ENCODE data around the gene RRP1. TPM values are rescaled to one million over a fixed set of nuclear protein-coding genes. Genes with fewer than 3 reads are reported as not detected.

RRP1 gene
- total and polyA plus RNA-seq, 2 of the 13 experiments (the other 11 are each of a cell fraction or from before 2014, with no cell fraction given): 20.1 to 35.1 TPM

DNA sequence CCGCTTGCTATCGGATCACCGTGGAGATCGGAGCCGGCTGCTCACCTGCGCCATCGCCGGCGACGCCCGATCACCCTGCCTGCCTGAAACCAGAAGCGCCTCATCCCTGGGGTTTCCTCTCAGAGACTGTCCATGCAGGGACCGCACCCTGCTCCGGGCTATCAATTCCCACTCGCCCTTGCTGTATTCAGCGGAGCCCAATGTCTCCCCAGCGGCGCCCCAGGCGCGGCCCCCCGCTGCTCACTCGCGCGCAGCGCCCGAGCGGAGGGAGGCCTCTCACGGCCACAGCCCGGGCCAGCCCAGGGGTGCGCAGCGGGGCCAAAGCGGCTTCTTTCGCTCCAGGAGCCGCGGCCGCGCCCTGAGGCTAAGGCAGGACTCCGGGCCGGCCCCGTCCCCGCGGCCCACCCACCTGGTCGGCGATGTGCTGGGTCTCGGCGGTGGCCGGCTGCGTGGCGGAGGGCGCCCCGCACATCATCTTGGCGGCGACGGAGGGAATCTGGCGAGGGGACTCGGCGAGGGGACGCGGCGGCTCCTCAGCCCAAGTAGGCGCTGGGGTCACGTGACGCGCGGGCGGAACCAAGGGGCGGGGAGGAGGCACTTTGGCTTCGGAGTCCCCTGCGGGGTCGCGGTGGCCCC lies 13.5 kb upstream of the RRP1 start, which contains the start of gene CSTB (continued):
- TF ChIP-seq, protein P1, sequence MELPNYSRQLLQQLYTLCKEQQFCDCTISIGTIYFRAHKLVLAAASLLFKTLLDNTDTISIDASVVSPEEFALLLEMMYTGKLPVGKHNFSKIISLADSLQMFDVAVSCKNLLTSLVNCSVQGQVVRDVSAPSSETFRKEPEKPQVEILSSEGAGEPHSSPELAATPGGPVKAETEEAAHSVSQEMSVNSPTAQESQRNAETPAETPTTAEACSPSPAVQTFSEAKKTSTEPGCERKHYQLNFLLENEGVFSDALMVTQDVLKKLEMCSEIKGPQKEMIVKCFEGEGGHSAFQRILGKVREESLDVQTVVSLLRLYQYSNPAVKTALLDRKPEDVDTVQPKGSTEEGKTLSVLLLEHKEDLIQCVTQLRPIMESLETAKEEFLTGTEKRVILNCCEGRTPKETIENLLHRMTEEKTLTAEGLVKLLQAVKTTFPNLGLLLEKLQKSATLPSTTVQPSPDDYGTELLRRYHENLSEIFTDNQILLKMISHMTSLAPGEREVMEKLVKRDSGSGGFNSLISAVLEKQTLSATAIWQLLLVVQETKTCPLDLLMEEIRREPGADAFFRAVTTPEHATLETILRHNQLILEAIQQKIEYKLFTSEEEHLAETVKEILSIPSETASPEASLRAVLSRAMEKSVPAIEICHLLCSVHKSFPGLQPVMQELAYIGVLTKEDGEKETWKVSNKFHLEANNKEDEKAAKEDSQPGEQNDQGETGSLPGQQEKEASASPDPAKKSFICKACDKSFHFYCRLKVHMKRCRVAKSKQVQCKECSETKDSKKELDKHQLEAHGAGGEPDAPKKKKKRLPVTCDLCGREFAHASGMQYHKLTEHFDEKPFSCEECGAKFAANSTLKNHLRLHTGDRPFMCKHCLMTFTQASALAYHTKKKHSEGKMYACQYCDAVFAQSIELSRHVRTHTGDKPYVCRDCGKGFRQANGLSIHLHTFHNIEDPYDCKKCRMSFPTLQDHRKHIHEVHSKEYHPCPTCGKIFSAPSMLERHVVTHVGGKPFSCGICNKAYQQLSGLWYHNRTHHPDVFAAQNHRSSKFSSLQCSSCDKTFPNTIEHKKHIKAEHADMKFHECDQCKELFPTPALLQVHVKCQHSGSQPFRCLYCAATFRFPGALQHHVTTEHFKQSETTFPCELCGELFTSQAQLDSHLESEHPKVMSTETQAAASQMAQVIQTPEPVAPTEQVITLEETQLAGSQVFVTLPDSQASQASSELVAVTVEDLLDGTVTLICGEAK (IDR thresholded peaks at IDR 0.05): no peak
- TF ChIP-seq, protein P1 (CRISPR knock-in tag; IDR thresholded peaks at IDR 0.05): no peak
- TF ChIP-seq HOXD1 (CRISPR knock-in tag; IDR thresholded peaks at IDR 0.05) (0 out of 2 replicates have a peak, but pooled peaks have one; percentile 53), SRSF9 (IDR thresholded peaks at IDR 0.05; ENCODE audit: borderline replicate concordance, insufficient read depth, low read depth, low read length, poor library complexity, severe bottlenecking) (no peak), SMAD3 (CRISPR knock-in tag; IDR thresholded peaks at IDR 0.05) (0 out of 2 replicates have a peak, but pooled peaks have one; percentile 27), ZSCAN20 (CRISPR knock-in tag; IDR thresholded peaks at IDR 0.05; ENCODE audit: borderline replicate concordance) (no peak), MED1 (CRISPR knock-in tag; IDR thresholded peaks at IDR 0.05) (peak; percentile 54), SMC3 (IDR thresholded peaks at IDR 0.05; ENCODE audit: low read length) (no peak), CENPX (CRISPR knock-in tag; IDR thresholded peaks at IDR 0.05) (no peak), ZNF256 (CRISPR knock-in tag; conservative IDR thresholded peaks at IDR 0.05) (0 out of 2 replicates have a peak, but pooled peaks have one; percentile 41), ZNF713 (CRISPR knock-in tag; IDR thresholded peaks at IDR 0.05) (peak; percentile 30; the same call in 1 of the 2 replicates), KAT7 (CRISPR knock-in tag; IDR thresholded peaks at IDR 0.05; ENCODE audit: borderline replicate concordance) (peak; percentile 90), ZNF235 (CRISPR knock-in tag; IDR thresholded peaks at IDR 0.05; ENCODE audit: borderline replicate concordance) (peak; percentile 63; the same call in 1 of the 2 replicates), ZNF563 (CRISPR knock-in tag; IDR thresholded peaks at IDR 0.05) (peak; percentile 80; the same call in 1 of the 2 replicates), DR1 (CRISPR knock-in tag; IDR thresholded peaks at IDR 0.05) (peak; percentile 71; the same call in 1 of the 2 replicates), CREM (IDR thresholded peaks at IDR 0.05) (no peak), CREM (CRISPR knock-in tag; IDR thresholded peaks at IDR 0.05) (no peak)
- TF ChIP-seq, protein P2, sequence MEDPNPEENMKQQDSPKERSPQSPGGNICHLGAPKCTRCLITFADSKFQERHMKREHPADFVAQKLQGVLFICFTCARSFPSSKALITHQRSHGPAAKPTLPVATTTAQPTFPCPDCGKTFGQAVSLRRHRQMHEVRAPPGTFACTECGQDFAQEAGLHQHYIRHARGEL (CRISPR knock-in tag; IDR thresholded peaks at IDR 0.05): no peak
- TF ChIP-seq, protein P3, sequence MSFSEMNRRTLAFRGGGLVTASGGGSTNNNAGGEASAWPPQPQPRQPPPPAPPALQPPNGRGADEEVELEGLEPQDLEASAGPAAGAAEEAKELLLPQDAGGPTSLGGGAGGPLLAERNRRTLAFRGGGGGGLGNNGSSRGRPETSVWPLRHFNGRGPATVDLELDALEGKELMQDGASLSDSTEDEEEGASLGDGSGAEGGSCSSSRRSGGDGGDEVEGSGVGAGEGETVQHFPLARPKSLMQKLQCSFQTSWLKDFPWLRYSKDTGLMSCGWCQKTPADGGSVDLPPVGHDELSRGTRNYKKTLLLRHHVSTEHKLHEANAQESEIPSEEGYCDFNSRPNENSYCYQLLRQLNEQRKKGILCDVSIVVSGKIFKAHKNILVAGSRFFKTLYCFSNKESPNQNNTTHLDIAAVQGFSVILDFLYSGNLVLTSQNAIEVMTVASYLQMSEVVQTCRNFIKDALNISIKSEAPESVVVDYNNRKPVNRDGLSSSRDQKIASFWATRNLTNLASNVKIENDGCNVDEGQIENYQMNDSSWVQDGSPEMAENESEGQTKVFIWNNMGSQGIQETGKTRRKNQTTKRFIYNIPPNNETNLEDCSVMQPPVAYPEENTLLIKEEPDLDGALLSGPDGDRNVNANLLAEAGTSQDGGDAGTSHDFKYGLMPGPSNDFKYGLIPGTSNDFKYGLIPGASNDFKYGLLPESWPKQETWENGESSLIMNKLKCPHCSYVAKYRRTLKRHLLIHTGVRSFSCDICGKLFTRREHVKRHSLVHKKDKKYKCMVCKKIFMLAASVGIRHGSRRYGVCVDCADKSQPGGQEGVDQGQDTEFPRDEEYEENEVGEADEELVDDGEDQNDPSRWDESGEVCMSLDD (CRISPR knock-in tag; IDR thresholded peaks at IDR 0.05; ENCODE audit: borderline replicate concordance): no peak; the same call in none of the 2 replicates
